WTC11 (cell line): ENCODE results near the gene ZZZ3.

ENCODE experiments used
- E2F5 ChIP-seq: sonication (generic); formaldehyde crosslinking; IDR thresholded peaks from 2 replicates; pipeline ENCODE4 v1.8.1; 2022; ENCODE audit warnings: mild to moderate bottlenecking, moderate library complexity, missing genetic modification reagents
- FOXP1 ChIP-seq: sonication (generic); formaldehyde crosslinking; IDR thresholded peaks from 2 replicates; pipeline ENCODE4 v1.8.0; 2022; ENCODE audit warnings: missing genetic modification reagents, mild to moderate bottlenecking, moderate library complexity, borderline replicate concordance
- NFE2L1 ChIP-seq: sonication (generic); formaldehyde crosslinking; IDR thresholded peaks from 2 replicates; pipeline ENCODE4 v1.8.1; 2023; ENCODE audit warnings: missing genetic modification reagents
- ZNF423 ChIP-seq: fragments of 250-450 bp; sonication (Bioruptor Pico); IDR thresholded peaks from 2 replicates; pipeline ENCODE4 v2.1.2; 2022; ENCODE audit warnings: mild to moderate bottlenecking, moderate library complexity
- TF ChIP-seq, protein P1 (sequence below): fragments of 200-600 bp; IDR thresholded peaks from 2 replicates; pipeline ENCODE4 v1.8.0; 2022; ENCODE audit warnings: antibody characterized with exemption
- TF ChIP-seq, protein P2 (sequence below): sonication (generic); formaldehyde crosslinking; IDR thresholded peaks from 2 replicates; pipeline ENCODE4 v1.8.1; 2023; ENCODE audit warnings: mild to moderate bottlenecking, moderate library complexity, missing genetic modification reagents
- TF ChIP-seq, protein P3 (sequence below): sonication (generic); formaldehyde crosslinking; IDR thresholded peaks from 2 replicates; pipeline ENCODE4 v1.8.0; 2023; ENCODE audit warnings: mild to moderate bottlenecking, missing genetic modification reagents

GRCh38 chr1:77697441-77697840, 15.0 kb upstream of the ZZZ3 start:
- TF ChIP-seq FOXP1, result no peak
- TF ChIP-seq, protein P1, sequence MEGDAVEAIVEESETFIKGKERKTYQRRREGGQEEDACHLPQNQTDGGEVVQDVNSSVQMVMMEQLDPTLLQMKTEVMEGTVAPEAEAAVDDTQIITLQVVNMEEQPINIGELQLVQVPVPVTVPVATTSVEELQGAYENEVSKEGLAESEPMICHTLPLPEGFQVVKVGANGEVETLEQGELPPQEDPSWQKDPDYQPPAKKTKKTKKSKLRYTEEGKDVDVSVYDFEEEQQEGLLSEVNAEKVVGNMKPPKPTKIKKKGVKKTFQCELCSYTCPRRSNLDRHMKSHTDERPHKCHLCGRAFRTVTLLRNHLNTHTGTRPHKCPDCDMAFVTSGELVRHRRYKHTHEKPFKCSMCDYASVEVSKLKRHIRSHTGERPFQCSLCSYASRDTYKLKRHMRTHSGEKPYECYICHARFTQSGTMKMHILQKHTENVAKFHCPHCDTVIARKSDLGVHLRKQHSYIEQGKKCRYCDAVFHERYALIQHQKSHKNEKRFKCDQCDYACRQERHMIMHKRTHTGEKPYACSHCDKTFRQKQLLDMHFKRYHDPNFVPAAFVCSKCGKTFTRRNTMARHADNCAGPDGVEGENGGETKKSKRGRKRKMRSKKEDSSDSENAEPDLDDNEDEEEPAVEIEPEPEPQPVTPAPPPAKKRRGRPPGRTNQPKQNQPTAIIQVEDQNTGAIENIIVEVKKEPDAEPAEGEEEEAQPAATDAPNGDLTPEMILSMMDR, result no peak
- TF ChIP-seq, protein P2, sequence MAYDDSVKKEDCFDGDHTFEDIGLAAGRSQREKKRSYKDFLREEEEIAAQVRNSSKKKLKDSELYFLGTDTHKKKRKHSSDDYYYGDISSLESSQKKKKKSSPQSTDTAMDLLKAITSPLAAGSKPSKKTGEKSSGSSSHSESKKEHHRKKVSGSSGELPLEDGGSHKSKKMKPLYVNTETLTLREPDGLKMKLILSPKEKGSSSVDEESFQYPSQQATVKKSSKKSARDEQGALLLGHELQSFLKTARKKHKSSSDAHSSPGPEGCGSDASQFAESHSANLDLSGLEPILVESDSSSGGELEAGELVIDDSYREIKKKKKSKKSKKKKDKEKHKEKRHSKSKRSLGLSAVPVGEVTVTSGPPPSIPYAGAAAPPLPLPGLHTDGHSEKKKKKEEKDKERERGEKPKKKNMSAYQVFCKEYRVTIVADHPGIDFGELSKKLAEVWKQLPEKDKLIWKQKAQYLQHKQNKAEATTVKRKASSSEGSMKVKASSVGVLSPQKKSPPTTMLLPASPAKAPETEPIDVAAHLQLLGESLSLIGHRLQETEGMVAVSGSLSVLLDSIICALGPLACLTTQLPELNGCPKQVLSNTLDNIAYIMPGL (CRISPR knock-in tag), result no peak
- TF ChIP-seq ZNF423 (CRISPR knock-in tag), result no peak
- no peak for TF ChIP-seq NFE2L1
- TF ChIP-seq, protein P3, sequence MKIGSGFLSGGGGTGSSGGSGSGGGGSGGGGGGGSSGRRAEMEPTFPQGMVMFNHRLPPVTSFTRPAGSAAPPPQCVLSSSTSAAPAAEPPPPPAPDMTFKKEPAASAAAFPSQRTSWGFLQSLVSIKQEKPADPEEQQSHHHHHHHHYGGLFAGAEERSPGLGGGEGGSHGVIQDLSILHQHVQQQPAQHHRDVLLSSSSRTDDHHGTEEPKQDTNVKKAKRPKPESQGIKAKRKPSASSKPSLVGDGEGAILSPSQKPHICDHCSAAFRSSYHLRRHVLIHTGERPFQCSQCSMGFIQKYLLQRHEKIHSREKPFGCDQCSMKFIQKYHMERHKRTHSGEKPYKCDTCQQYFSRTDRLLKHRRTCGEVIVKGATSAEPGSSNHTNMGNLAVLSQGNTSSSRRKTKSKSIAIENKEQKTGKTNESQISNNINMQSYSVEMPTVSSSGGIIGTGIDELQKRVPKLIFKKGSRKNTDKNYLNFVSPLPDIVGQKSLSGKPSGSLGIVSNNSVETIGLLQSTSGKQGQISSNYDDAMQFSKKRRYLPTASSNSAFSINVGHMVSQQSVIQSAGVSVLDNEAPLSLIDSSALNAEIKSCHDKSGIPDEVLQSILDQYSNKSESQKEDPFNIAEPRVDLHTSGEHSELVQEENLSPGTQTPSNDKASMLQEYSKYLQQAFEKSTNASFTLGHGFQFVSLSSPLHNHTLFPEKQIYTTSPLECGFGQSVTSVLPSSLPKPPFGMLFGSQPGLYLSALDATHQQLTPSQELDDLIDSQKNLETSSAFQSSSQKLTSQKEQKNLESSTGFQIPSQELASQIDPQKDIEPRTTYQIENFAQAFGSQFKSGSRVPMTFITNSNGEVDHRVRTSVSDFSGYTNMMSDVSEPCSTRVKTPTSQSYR (CRISPR knock-in tag), result no peak
- TF ChIP-seq E2F5 (CRISPR knock-in tag), result no peak
